Measurements from ENCODE around the gene NEK1.

The NEK1 gene

GRCh38 chr4:169657470-169658107, 45.2 kb upstream of the NEK1 start:
- no peaks in the 10 kb centered on the region for H3K36me3 ChIP-seq (replicated peaks; ENCODE audit: insufficient read depth, low read length)
- H2AFZ ChIP-seq (ENCODE audit: low read length): no peak overlapping the region
- no peaks in the 10 kb centered on the region for H3K9me2 ChIP-seq (replicated peaks; ENCODE audit: insufficient read depth, low read length)
- H3K27me3 ChIP-seq (replicated peaks; ENCODE audit: insufficient read depth, low read length): no peaks in the 10 kb centered on the region
- peaks cover 4% of the 10 kb centered on the region; the same call in 1 of the 2 replicates for H4K20me1 ChIP-seq (ENCODE audit: insufficient read depth, low read length)
- H3F3A ChIP-seq (ENCODE audit: insufficient read depth, low read length): no peaks in the 10 kb centered on the region
- H3K79me2 ChIP-seq (ENCODE audit: low read length): peaks cover 32% of the 10 kb centered on the region
- no peaks in the 10 kb centered on the region for H3K4me1 ChIP-seq (ENCODE audit: low read length)
- H3K4me2 ChIP-seq (ENCODE audit: low read depth, low read length): no peak overlapping the region
- no peak for DNase-seq
- H3K9me3 ChIP-seq (replicated peaks; ENCODE audit: insufficient read depth, low read length): no peaks in the 10 kb centered on the region
- no peak overlapping the region for H3K27ac ChIP-seq (ENCODE audit: low read length)
- TF ChIP-seq EZH2phosphoT487 (IDR thresholded peaks at IDR 0.05; ENCODE audit: low read length): no peak
- no peak for TF ChIP-seq EZH2 (optimal IDR thresholded peaks at IDR 0.05; ENCODE audit: low read depth, low read length)
- no peak for TF ChIP-seq CTCF (IDR thresholded peaks at IDR 0.05; ENCODE audit: low read length)
- no peak overlapping the region for H3K4me3 ChIP-seq (ENCODE audit: low read length)
- no peak overlapping the region for H3K9ac ChIP-seq (ENCODE audit: low read length)

- H4K20me1 ChIP-seq (ENCODE audit: insufficient read depth, low read length): peaks cover 4% of the 10 kb centered on the region; the same call in 1 of the 2 replicates
- TF ChIP-seq EZH2phosphoT487 (IDR thresholded peaks at IDR 0.05; ENCODE audit: low read length): no peak
- no peak for TF ChIP-seq EZH2 (optimal IDR thresholded peaks at IDR 0.05; ENCODE audit: low read depth, low read length)
- TF ChIP-seq CTCF (IDR thresholded peaks at IDR 0.05; ENCODE audit: low read length): no peak
- H3K9me2 ChIP-seq (replicated peaks; ENCODE audit: insufficient read depth, low read length): no peaks in the 10 kb centered on the region
- no peak for DNase-seq
- H2AFZ ChIP-seq (ENCODE audit: low read length): no peak overlapping the region
- peaks cover 27% of the 10 kb centered on the region for H3K79me2 ChIP-seq (ENCODE audit: low read length)
- H3K9ac ChIP-seq (ENCODE audit: low read length): no peak overlapping the region
- H3K4me1 ChIP-seq (ENCODE audit: low read length): no peaks in the 10 kb centered on the region
- no peaks in the 10 kb centered on the region for H3K9me3 ChIP-seq (replicated peaks; ENCODE audit: insufficient read depth, low read length)
- no peaks in the 10 kb centered on the region for H3K36me3 ChIP-seq (replicated peaks; ENCODE audit: insufficient read depth, low read length)
- no peaks in the 10 kb centered on the region for H3F3A ChIP-seq (ENCODE audit: insufficient read depth, low read length)
- H3K4me3 ChIP-seq (ENCODE audit: low read length): no peak overlapping the region
- no peak overlapping the region for H3K4me2 ChIP-seq (ENCODE audit: low read depth, low read length)
- no peaks in the 10 kb centered on the region for H3K27me3 ChIP-seq (replicated peaks; ENCODE audit: insufficient read depth, low read length)
- no peak overlapping the region for H3K27ac ChIP-seq (ENCODE audit: low read length)
Measured at GRCh38 chr4:169655401-169655800, 43.0 kb upstream of the NEK1 start.

DNA sequence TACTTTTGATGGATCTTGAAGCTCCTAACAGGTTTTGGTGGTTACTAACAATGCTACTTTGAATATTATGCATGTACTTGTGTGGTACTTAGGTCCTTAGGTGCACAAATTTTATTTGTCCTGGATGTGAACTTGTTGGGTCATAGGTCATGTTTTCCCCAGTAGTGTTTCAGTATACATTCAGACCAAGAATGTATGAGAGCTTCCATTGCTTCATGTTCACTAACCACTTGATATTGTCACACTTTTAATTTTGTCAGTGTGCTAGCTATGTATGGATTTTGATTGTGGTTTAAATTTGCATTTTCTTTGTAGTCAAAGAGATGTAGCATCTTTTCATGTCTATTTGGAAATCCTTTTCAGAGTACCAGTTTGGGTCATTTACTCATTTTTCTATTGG, 40.2 kb upstream of the NEK1 start:
- H3F3A ChIP-seq (ENCODE audit: insufficient read depth, low read length): no peaks in the 10 kb centered on the region
- H3K9ac ChIP-seq (ENCODE audit: low read length): no peak overlapping the region
- no peak overlapping the region for H3K4me3 ChIP-seq (ENCODE audit: low read length)
- H3K4me1 ChIP-seq (ENCODE audit: low read length): no peaks in the 10 kb centered on the region
- H3K9me2 ChIP-seq (replicated peaks; ENCODE audit: insufficient read depth, low read length): no peaks in the 10 kb centered on the region
- H3K4me2 ChIP-seq (ENCODE audit: low read depth, low read length): no peak overlapping the region
- peaks cover 21% of the 10 kb centered on the region for H3K79me2 ChIP-seq (ENCODE audit: low read length)
- TF ChIP-seq EZH2 (optimal IDR thresholded peaks at IDR 0.05; ENCODE audit: low read depth, low read length) (no peak), EZH2phosphoT487 (IDR thresholded peaks at IDR 0.05; ENCODE audit: low read length) (no peak), CTCF (IDR thresholded peaks at IDR 0.05; ENCODE audit: low read length) (no peak)
- no peak for DNase-seq
- H3K36me3 ChIP-seq (replicated peaks; ENCODE audit: insufficient read depth, low read length): no peaks in the 10 kb centered on the region
- H3K9me3 ChIP-seq (replicated peaks; ENCODE audit: insufficient read depth, low read length): no peaks in the 10 kb centered on the region
- no peak overlapping the region for H2AFZ ChIP-seq (ENCODE audit: low read length)
- H4K20me1 ChIP-seq (ENCODE audit: insufficient read depth, low read length): 0 out of 2 replicates have a peak, but pooled peaks cover under 1% of the 10 kb centered on the region
- no peaks in the 10 kb centered on the region for H3K27me3 ChIP-seq (replicated peaks; ENCODE audit: insufficient read depth, low read length)
- no peak overlapping the region for H3K27ac ChIP-seq (ENCODE audit: low read length)

Data from MM.1S (cell line).